Lower lobe of right lung (tissue), 2 donors: ENCODE data around the gene HNRNPR. TPM values are rescaled to one million over a fixed set of nuclear protein-coding genes. Genes with fewer than 3 reads are reported as not detected.
A peak's percentile ranks its signal among the peaks of the same experiment; 100 is the strongest.

Source experiments
- ATAC-seq, 2 donors: fragments of 200-7000 bp; cut with Tn5 transposase; one replicate each; pipeline ENCODE4 v1.9.1; 2020 to 2022; ENCODE audit warnings: mild to moderate bottlenecking in 2 of 2, moderate library complexity in 2 of 2
- DNase-seq: peaks from one replicate; pipeline ENCODE4 v3.0.0-alpha.2; 2020
- H3K27ac ChIP-seq: fragments of 200-600 bp; one replicate; pipeline ENCODE4 v1.8.0; 2022
- H3K27me3 ChIP-seq: fragments of 200-600 bp; one replicate; pipeline ENCODE4 v1.8.0; 2022; ENCODE audit warnings: low read depth
- H3K36me3 ChIP-seq: fragments of 200-600 bp; one replicate; pipeline ENCODE4 v1.8.0; 2022; ENCODE audit warnings: mild to moderate bottlenecking
- H3K4me1 ChIP-seq: fragments of 200-600 bp; one replicate; pipeline ENCODE4 v1.8.0; 2022
- H3K4me3 ChIP-seq: fragments of 200-600 bp; one replicate; pipeline ENCODE4 v1.8.0; 2022; ENCODE audit warnings: mild to moderate bottlenecking
- H3K9me3 ChIP-seq: fragments of 200-600 bp; one replicate; pipeline ENCODE4 v1.8.0; 2022
- intact Hi-C: fragments of 100-400 bp; cut with DNase I; formaldehyde crosslinking; loops from one replicate; pipeline ENCODE4 v1.11.0; 2022
- total RNA-seq: library from RNA; stranded (reverse); fragmentation: NEBNext Ultra II Directional; extraction: Animal tissue kit (Norgen Biotek cat#: 25700); gene quantifications from one replicate; pipeline ENCODE4 v1.2.1, GENCODE V29; 2021
- TF ChIP-seq, protein P1 (sequence below): fragments of 200-600 bp; IDR thresholded peaks from one replicate; pipeline ENCODE4 v1.8.0; 2022; ENCODE audit warnings: antibody characterized with exemption, mild to moderate bottlenecking
- donor health status: DM: no; HTN: yes; CAD: no; lungs with severe emphysema.

Gene HNRNPR
- total RNA-seq, 1 donor from 2014 or later = 84.9 TPM

DNA sequence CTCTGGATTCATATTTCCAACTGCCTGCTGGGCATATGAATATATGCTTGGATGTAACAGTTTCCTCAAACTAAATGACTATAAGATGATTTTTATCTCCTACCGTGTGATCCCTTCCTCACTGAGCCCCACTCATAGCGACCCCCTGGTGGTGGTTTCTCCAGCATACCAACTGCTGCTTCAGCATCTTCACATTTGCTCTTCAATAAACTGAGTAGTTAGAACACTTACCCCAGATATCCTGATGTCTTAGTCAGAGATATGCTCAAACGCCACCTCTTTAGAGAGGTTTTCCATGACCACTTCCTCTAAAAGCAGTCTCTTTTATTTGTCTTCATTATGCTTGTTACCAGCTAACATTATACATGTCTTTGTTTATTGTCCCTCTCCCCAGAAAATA is 10.2 kb upstream of the HNRNPR start:
- H3K36me3 ChIP-seq = no peaks in the 10 kb centered on the region
- DNase-seq (no peak), ATAC-seq (no peak)
- intact Hi-C loops = no loop called here
- no peaks in the 10 kb centered on the region for H3K4me1 ChIP-seq
- H3K27me3 ChIP-seq = no peaks in the 10 kb centered on the region
- TF ChIP-seq, protein P1, sequence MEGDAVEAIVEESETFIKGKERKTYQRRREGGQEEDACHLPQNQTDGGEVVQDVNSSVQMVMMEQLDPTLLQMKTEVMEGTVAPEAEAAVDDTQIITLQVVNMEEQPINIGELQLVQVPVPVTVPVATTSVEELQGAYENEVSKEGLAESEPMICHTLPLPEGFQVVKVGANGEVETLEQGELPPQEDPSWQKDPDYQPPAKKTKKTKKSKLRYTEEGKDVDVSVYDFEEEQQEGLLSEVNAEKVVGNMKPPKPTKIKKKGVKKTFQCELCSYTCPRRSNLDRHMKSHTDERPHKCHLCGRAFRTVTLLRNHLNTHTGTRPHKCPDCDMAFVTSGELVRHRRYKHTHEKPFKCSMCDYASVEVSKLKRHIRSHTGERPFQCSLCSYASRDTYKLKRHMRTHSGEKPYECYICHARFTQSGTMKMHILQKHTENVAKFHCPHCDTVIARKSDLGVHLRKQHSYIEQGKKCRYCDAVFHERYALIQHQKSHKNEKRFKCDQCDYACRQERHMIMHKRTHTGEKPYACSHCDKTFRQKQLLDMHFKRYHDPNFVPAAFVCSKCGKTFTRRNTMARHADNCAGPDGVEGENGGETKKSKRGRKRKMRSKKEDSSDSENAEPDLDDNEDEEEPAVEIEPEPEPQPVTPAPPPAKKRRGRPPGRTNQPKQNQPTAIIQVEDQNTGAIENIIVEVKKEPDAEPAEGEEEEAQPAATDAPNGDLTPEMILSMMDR = no peak
- H3K27ac ChIP-seq = no peak overlapping the region
- H3K4me3 ChIP-seq = no peak overlapping the region
- no peaks in the 10 kb centered on the region for H3K9me3 ChIP-seq

- no peak for ATAC-seq
These were observed 8.1 kb upstream of the HNRNPR start for GRCh38 chr1:23352096-23352695.

DNA sequence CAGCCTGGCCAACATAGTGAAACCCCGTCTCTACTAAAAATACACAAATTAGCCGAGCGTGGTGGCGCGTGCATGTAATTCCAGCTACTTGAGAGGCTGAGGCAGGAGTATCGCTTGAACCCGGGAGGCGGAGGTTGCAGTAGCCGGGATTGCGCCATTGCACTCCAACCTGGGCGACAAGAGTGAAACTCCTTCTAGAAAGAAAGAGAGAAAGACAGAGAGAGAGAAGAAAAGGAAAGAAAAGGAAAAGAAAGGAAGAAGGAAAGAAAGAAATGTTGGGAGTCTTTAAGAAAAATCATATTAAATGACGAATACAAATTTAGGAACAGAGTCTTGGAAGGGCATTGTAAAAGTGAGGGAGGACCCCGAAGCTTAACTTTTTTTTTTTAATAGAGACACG is 1.8 kb upstream of the HNRNPR start:
- no peak for ATAC-seq
- Histone ChIP-seq H3K9me3 (no peaks in the 10 kb centered on the region), H3K27me3 (no peaks in the 10 kb centered on the region), H3K4me3 (no peak overlapping the region), H3K4me1 (peaks cover 30% of the 10 kb centered on the region), H3K27ac (no peak overlapping the region), H3K36me3 (no peaks in the 10 kb centered on the region)
- intact Hi-C loops = no loop called here
- TF ChIP-seq, protein P1 = no peak
- no peak for DNase-seq

More at GRCh38 chr1:23352096-23352695, 8.1 kb upstream of the HNRNPR start:
- Histone ChIP-seq H3K4me1 (no peaks in the 10 kb centered on the region), H3K36me3 (no peaks in the 10 kb centered on the region), H3K4me3 (no peak overlapping the region), H3K9me3 (no peaks in the 10 kb centered on the region), H3K27ac (no peak overlapping the region), H3K27me3 (no peaks in the 10 kb centered on the region)
- TF ChIP-seq, protein P1 = no peak
- intact Hi-C loops = no loop called here
- DNase-seq = no peak

GRCh38 chr1:23344987-23345472 is 946 bp upstream of the HNRNPR start:
- Histone ChIP-seq H3K36me3 (no peaks in the 10 kb centered on the region), H3K27me3 (no peaks in the 10 kb centered on the region), H3K4me1 (peaks cover 39% of the 10 kb centered on the region), H3K4me3 (peak overlapping the region; percentile 89), H3K27ac (peak overlapping the region; percentile 95), H3K9me3 (no peaks in the 10 kb centered on the region)
- intact Hi-C loops = no loop called here
- TF ChIP-seq, protein P1 = no peak
- no peak for ATAC-seq
- DNase-seq = no peak

DNA sequence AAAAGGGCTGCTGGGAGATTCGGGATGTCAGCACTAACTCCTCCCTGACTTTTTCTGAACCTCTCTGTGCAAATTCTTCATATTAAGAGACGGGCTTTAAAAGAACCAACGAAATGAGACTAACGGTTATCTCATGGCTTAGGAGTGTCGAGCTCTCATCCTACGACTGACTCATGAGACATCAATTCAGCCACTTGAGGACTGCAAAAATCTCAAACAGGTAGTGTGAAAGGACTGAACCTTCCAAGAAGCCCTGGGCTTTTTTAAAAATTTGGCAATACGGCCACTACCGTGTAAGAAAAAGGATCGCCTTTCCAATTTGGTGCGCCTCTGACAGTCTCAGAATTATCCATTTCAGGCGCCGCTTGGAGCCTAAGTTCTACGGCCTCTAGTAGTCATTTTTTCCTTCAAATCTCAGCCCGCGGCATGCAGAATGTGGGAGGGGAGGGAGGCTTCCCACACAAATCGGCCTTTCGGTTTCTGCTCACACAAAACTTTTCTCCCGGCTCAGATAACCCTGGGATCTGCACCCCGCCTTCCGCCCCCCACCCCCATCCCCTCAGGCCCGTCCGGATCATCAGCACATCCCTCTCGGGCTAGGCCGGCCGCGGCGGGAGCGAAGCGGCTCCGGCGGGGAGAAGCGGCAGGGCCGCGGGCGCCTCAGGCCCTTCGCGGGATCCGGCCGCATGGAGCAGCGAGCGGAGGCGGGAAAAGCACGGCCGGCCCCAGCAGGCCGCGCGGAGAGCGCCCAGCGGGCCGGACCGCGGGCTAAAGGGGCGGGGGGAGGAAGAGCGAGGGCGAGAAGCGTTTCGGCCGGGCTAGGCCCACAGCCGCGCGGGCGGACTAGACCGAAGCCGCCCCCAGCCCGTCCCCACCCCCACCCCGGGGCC is 618 bp downstream of the HNRNPR start:
- Histone ChIP-seq H3K27ac (peak overlapping the region; percentile 95), H3K9me3 (no peaks in the 10 kb centered on the region), H3K27me3 (no peaks in the 10 kb centered on the region), H3K4me1 (peaks cover 54% of the 10 kb centered on the region), H3K4me3 (peak overlapping the region; percentile 89), H3K36me3 (no peaks in the 10 kb centered on the region)
- intact Hi-C loops = no loop called here
- ATAC-seq (peak; percentile 61), DNase-seq (peak; percentile 54)
- TF ChIP-seq, protein P1 = no peak
